A673 (cell line): ENCODE data around the gene DNAJB4.

Experiments used
- CTCF ChIP-seq: fragments of 300-800, 200-600 bp; sonication (generic); conservative IDR thresholded peaks from 2 replicates; pipeline ENCODE4 v1.5.1; 2017; ENCODE audit warnings: low read depth, mild to moderate bottlenecking, antibody characterized with exemption, low read length, moderate library complexity, mixed read lengths
- EZH2 ChIP-seq: fragments of 200-600 bp; sonication (generic); IDR thresholded peaks from 2 replicates; pipeline ENCODE4 v1.6.1; 2017; ENCODE audit warnings: borderline replicate concordance, low read depth, mild to moderate bottlenecking, mixed read lengths, antibody characterized with exemption, low read length; ENCODE audit not compliant: poor library complexity, severe bottlenecking

GRCh38 chr1:78061825-78062523, 57.2 kb downstream of the DNAJB4 start:
- TF ChIP-seq CTCF = no peak
- no peak for TF ChIP-seq EZH2
